K562 (cell line): ENCODE results near the gene APLF. TPM values are rescaled to one million over a fixed set of nuclear protein-coding genes. Genes with fewer than 3 reads are reported as not detected.

Experiments
- ATAC-seq: fragments of 200-7000 bp; cut with Tn5 transposase; 3 replicates; pipeline ENCODE4 v1.9.1; 2020; ENCODE audit warnings: moderate library complexity
- BruUV-seq: library from RNA; stranded (reverse); fragments of 400-500 nt; replicated peaks from 2 replicates; lab custom pipeline; 2021; lab: Mats Ljungman, UMichigan
- CTCF ChIA-PET: fragments of 300-600 bp; formaldehyde crosslinking; extraction: SDS; loops from one replicate; lab custom pipeline; 2021; ENCODE audit warnings: low intra/inter-chr PET ratio; lab: Yijun Ruan, JAX
- POLR2A ChIA-PET: fragments of 300-600, 350-650 bp; sonication (Branson Sonifier 250); formaldehyde crosslinking; extraction: SDS; loops from one replicate; lab custom pipeline; 2021; ENCODE audit warnings: antibody characterized with exemption, inconsistent platforms; lab: Yijun Ruan, JAX
- DNase-seq, 4 experiments: peaks; one replicate each; pipeline versions ENCODE4 v3.0.0 to v3.0.0-alpha.2; 2011 to 2018; ENCODE audit warnings: low spot score in 3 of 4, mixed read lengths in 3 of 4; ENCODE audit errors: extremely low read depth in 1 of 4
- FAIRE-seq: peaks from 2 replicates; lab custom pipeline; 2011; peaks lifted over from hg19 to GRCh38; lab: Jason Lieb, UNC
- H2AFZ ChIP-seq: 2 replicates; pipeline ENCODE4 v1.6.0; 2011; ENCODE audit warnings: low read depth, low read length, control low read depth, inconsistent platforms
- H3K27ac ChIP-seq: fragments of 200-600 bp; 3 replicates; pipeline ENCODE4 v1.8.0; 2011; ENCODE audit warnings: low read depth, mild to moderate bottlenecking, control low read depth, inconsistent platforms, low read length, moderate library complexity, mixed read lengths; ENCODE audit errors: extremely low read depth
- H3K27me3 ChIP-seq, 2 experiments: fragments of 300-600 bp in 1 of 2; 2 replicates in 1 of 2; 3 replicates in 1 of 2; pipeline versions ENCODE4 v1.6.0 to v1.8.0; 2011; ENCODE audit warnings: inconsistent platforms in 2 of 2, low read length in 2 of 2, mild to moderate bottlenecking in 1 of 2, mixed read lengths in 1 of 2, moderate library complexity in 1 of 2; ENCODE audit not compliant: control insufficient read depth in 2 of 2, insufficient read depth in 2 of 2
- H3K36me3 ChIP-seq: fragments of 300-600 bp; 3 replicates; pipeline ENCODE4 v1.8.0; 2011; ENCODE audit warnings: mild to moderate bottlenecking, low read length, inconsistent platforms; ENCODE audit not compliant: control insufficient read depth, insufficient read depth
- H3K4me1 ChIP-seq, 2 experiments: fragments of 200-600 bp in 1 of 2; replicated peaks in 1 of 2; 2 replicates in 1 of 2; 3 replicates in 1 of 2; pipeline versions ENCODE4 v1.5.1 to v1.8.0; 2011; ENCODE audit warnings: inconsistent platforms in 2 of 2, low read length in 2 of 2, mild to moderate bottlenecking in 1 of 2, mixed read lengths in 1 of 2, moderate library complexity in 1 of 2; ENCODE audit not compliant: control insufficient read depth in 2 of 2, insufficient read depth in 2 of 2
- H3K4me2 ChIP-seq: 2 replicates; pipeline ENCODE4 v1.6.1; 2011; ENCODE audit warnings: low read length, control low read depth, inconsistent platforms, mixed read lengths; ENCODE audit not compliant: insufficient read depth
- H3K4me3 ChIP-seq: fragments of 200-600 bp; sonication (generic), shearing (Covaris generic); 2 replicates; pipeline ENCODE4 v1.5.1; 2016; ENCODE audit warnings: control low read depth, inconsistent platforms
- H3K79me2 ChIP-seq: fragments of 200-600 bp; 3 replicates; pipeline ENCODE4 v1.8.0; 2011; ENCODE audit warnings: low read length, inconsistent platforms; ENCODE audit not compliant: control insufficient read depth, insufficient read depth
- H3K9ac ChIP-seq, 2 experiments: 2 replicates each; pipeline versions ENCODE4 v1.6.0 to v1.6.1; 2011; ENCODE audit warnings: low read depth in 2 of 2, low read length in 2 of 2, control low read depth in 1 of 2, inconsistent platforms in 1 of 2, mild to moderate bottlenecking in 1 of 2, mixed read lengths in 1 of 2; ENCODE audit not compliant: insufficient read depth in 1 of 2
- H3K9me1 ChIP-seq: one replicate; pipeline ENCODE4 v1.6.0; 2011; ENCODE audit warnings: inconsistent platforms, mild to moderate bottlenecking, low read length, moderate library complexity; ENCODE audit not compliant: control insufficient read depth, insufficient read depth
- H3K9me3 ChIP-seq: replicated peaks from 2 replicates; pipeline ENCODE4 v1.5.1; 2011; ENCODE audit warnings: low read depth, low read length, inconsistent platforms; ENCODE audit not compliant: control insufficient read depth, insufficient read depth
- H4K20me1 ChIP-seq: replicated peaks from 2 replicates; pipeline ENCODE4 v1.6.1; 2011; ENCODE audit warnings: low read length, inconsistent platforms, mixed read lengths; ENCODE audit not compliant: control insufficient read depth, insufficient read depth
- C11orf30 ChIP-seq: fragments of 450-650 bp; IDR thresholded peaks from 2 replicates; pipeline ENCODE4 v1.6.1; 2016; ENCODE audit warnings: low read depth, mild to moderate bottlenecking
- MAFF ChIP-seq: IDR thresholded peaks from 2 replicates; pipeline ENCODE4 v1.6.1; 2012; ENCODE audit warnings: low read length, improper control_type of control experiment
- MCM2 ChIP-seq: fragments of 450-650 bp; IDR thresholded peaks from 2 replicates; pipeline ENCODE4 v1.6.1; 2017; ENCODE audit warnings: low read depth, mild to moderate bottlenecking
- MTA1 ChIP-seq: fragments of 450-650 bp; IDR thresholded peaks from 2 replicates; pipeline ENCODE4 v1.6.1; 2017; ENCODE audit warnings: borderline replicate concordance
- MTA2 ChIP-seq: fragments of 450-650 bp; IDR thresholded peaks from 2 replicates; pipeline ENCODE4 v1.6.1; 2016; ENCODE audit warnings: low read depth
- MXI1 ChIP-seq: IDR thresholded peaks from 2 replicates; pipeline ENCODE4 v1.6.1; 2011; ENCODE audit warnings: low read depth, mild to moderate bottlenecking, improper control_type of control experiment, low read length
- NFE2L1 ChIP-seq: fragments of 450-650 bp; IDR thresholded peaks from 2 replicates; pipeline ENCODE4 v1.6.1; 2016; ENCODE audit warnings: missing genetic modification characterization, low read depth, mild to moderate bottlenecking, missing compliant biosample characterization, moderate library complexity, borderline replicate concordance
- NFXL1 ChIP-seq: fragments of 450-650 bp; formaldehyde crosslinking; IDR thresholded peaks from 2 replicates; pipeline ENCODE4 v1.4.0; 2021; ENCODE audit warnings: mild to moderate bottlenecking
- PHTF2 ChIP-seq: fragments of 250-450 bp; sonication (Bioruptor Pico); IDR thresholded peaks from 2 replicates; pipeline ENCODE4 v1.5.0; 2021; ENCODE audit warnings: mild to moderate bottlenecking
- TCF3 ChIP-seq: sonication (generic); formaldehyde crosslinking; IDR thresholded peaks from 2 replicates; pipeline ENCODE4 v1.4.0; 2020; ENCODE audit warnings: mild to moderate bottlenecking, missing genetic modification reagents
- U2AF1 ChIP-seq: fragments of 200-400 bp; formaldehyde crosslinking; optimal IDR thresholded peaks from 2 replicates; pipeline ENCODE3; 2017; ENCODE audit warnings: mild to moderate bottlenecking, low read depth, low read length, moderate library complexity
- ZNF316 ChIP-seq: fragments of 450-650 bp; IDR thresholded peaks from 2 replicates; pipeline ENCODE4 v1.6.1; 2016
- ZNF551 ChIP-seq: fragments of 250-450 bp; sonication (Bioruptor Pico); IDR thresholded peaks from 2 replicates; pipeline ENCODE4 v1.5.0; 2021; ENCODE audit warnings: mild to moderate bottlenecking, moderate library complexity
- WGBS: fragments of 100-300 bp; shearing (Covaris generic); methylation state at CpG from one replicate; pipeline ENCODE4 v1.1.6; 2016; ENCODE audit warnings: low coverage, mixed read lengths; ENCODE audit not compliant: insufficient coverage; ENCODE audit errors: missing lambda C conversion rate; 5-methylcytosine and 5-hydroxymethylcytosine counted together
- in situ Hi-C: fragments of 300-500 bp; cut with MboI; formaldehyde crosslinking; loops from 4 replicates; pipeline ENCODE4 v1.15.0; 2018; ENCODE audit warnings: inconsistent platforms, mixed read lengths
- intact Hi-C: fragments of 100-400 bp; cut with micrococcal nuclease; formaldehyde crosslinking; loops from 2 replicates; pipeline ENCODE4 v1.14.2; 2022
- polyA plus RNA-seq, 8 experiments: library from polyadenylated mRNA; depleted of rRNA in 4 of 8; stranded (reverse) in 5 of 8; unstranded in 3 of 8; fragments of >200 nt; fragmentation: Nextera tagmentation in 2 of 8; fragmentation: Illumina TruSeq in 1 of 8; extraction: Ambion mirVana in 2 of 8; extraction: Trizol in 1 of 8; gene quantifications; 2 replicates each; pipeline versions ENCODE4 v1.2.1 to v1.2.3, GENCODE V29; 2011 to 2014; ENCODE audit warnings: inconsistent platforms in 1 of 8, missing spikeins in 1 of 8
- total RNA-seq, 7 experiments: library from RNA; depleted of rRNA in 6 of 7; stranded (reverse); fragments of >200 nt in 6 of 7; fragmentation: Illumina TruSeq in 2 of 7; extraction: Trizol in 2 of 7; gene quantifications; 2 replicates each; pipeline versions ENCODE4 v1.2.1 to v1.2.3, GENCODE V29; 2011 to 2021; ENCODE audit warnings: low replicate concordance in 1 of 7
- TF ChIP-seq, protein P1 (sequence below), 2 experiments: fragments of 450-650 bp; conservative IDR thresholded peaks; 2 replicates each; pipeline ENCODE4 v1.6.1; 2017; ENCODE audit warnings: mild to moderate bottlenecking in 2 of 2, moderate library complexity in 2 of 2
- TF ChIP-seq, protein P2 (sequence below): fragments of 450-650 bp; IDR thresholded peaks from 2 replicates; pipeline ENCODE4 v1.6.1; 2016; ENCODE audit warnings: missing biosample characterization, missing genetic modification characterization
- TF ChIP-seq, protein P3 (sequence below): sonication (generic); formaldehyde crosslinking; IDR thresholded peaks from 2 replicates; pipeline ENCODE4 v1.8.0; 2022; ENCODE audit warnings: mild to moderate bottlenecking, missing genetic modification reagents
- TF ChIP-seq, protein P4 (sequence below): fragments of 250-450 bp; sonication (Bioruptor Pico); IDR thresholded peaks from 2 replicates; pipeline ENCODE4 v1.5.0; 2021; ENCODE audit warnings: mild to moderate bottlenecking, borderline replicate concordance
- TF ChIP-seq, protein P5 (sequence below): fragments of 450-650 bp; formaldehyde crosslinking; IDR thresholded peaks from 2 replicates; pipeline ENCODE4 v1.4.0; 2020; ENCODE audit warnings: mild to moderate bottlenecking, mixed read lengths

The APLF gene
- total and polyA plus RNA-seq, 9 of the 15 experiments (the other 6 are each of a cell fraction or from before 2014, with no cell fraction given), result 0.07 to 1.1 (median 0.71) TPM

DNA sequence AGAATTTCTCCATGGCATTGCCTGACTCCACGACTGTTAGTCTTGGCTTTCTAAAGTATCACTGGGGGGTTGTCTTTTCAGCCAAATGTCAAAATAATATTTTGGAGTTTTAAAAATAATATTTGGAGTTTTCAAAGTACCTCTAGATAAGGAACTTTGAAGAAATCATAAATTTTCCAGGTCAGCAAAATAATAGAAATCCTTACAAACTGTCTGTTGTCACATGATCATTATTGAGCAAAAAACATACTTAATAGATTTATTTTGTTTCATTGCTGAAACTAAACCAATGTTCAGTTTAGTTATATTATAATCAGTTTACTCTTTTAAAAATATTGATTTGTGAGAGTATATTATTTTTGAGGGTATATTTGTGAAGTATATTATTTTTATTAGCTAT is 85.7 kb downstream of the APLF start:
- intact Hi-C loops (no loop called here), in situ Hi-C loops (no loop called here)
- no peak overlapping the region for H2AFZ ChIP-seq
- H3K9me1 ChIP-seq, result no peaks in the 10 kb centered on the region
- no peak for ATAC-seq
- DNase-seq, result no peak
- no TSS peak for BruUV-seq
- 14% methylated on average over 1 of the region's 1 CpG for WGBS
- H3K9me3 ChIP-seq, result no peaks in the 10 kb centered on the region
- H3K4me2 ChIP-seq, result no peak overlapping the region
- no peak for FAIRE-seq
- H3K4me1 ChIP-seq, result no peaks in the 10 kb centered on the region
- POLR2A ChIA-PET, result no interaction called here
- H3K27ac ChIP-seq, result no peak overlapping the region
- H3K9ac ChIP-seq, result no peak overlapping the region
- H3K79me2 ChIP-seq, result no peaks in the 10 kb centered on the region
- no peaks in the 10 kb centered on the region for H4K20me1 ChIP-seq
- CTCF ChIA-PET, result no interaction called here
- no peaks in the 10 kb centered on the region for H3K36me3 ChIP-seq
- no peak overlapping the region for H3K4me3 ChIP-seq
- H3K27me3 ChIP-seq, result no peaks in the 10 kb centered on the region
- TF ChIP-seq TCF3, result no peak
- TF ChIP-seq MAFF, result peak; percentile 8; the same call in 1 of the 2 replicates
- TF ChIP-seq, protein P1, sequence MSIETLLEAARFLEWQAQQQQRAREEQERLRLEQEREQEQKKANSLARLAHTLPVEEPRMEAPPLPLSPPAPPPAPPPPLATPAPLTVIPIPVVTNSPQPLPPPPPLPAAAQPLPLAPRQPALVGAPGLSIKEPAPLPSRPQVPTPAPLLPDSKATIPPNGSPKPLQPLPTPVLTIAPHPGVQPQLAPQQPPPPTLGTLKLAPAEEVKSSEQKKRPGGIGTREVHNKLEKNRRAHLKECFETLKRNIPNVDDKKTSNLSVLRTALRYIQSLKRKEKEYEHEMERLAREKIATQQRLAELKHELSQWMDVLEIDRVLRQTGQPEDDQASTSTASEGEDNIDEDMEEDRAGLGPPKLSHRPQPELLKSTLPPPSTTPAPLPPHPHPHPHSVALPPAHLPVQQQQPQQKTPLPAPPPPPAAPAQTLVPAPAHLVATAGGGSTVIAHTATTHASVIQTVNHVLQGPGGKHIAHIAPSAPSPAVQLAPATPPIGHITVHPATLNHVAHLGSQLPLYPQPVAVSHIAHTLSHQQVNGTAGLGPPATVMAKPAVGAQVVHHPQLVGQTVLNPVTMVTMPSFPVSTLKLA (conservative IDR thresholded peaks at IDR 0.05), result no peak
- TF ChIP-seq MCM2, result no peak
- TF ChIP-seq, protein P2, sequence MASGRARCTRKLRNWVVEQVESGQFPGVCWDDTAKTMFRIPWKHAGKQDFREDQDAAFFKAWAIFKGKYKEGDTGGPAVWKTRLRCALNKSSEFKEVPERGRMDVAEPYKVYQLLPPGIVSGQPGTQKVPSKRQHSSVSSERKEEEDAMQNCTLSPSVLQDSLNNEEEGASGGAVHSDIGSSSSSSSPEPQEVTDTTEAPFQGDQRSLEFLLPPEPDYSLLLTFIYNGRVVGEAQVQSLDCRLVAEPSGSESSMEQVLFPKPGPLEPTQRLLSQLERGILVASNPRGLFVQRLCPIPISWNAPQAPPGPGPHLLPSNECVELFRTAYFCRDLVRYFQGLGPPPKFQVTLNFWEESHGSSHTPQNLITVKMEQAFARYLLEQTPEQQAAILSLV, result no peak
- TF ChIP-seq, protein P3, sequence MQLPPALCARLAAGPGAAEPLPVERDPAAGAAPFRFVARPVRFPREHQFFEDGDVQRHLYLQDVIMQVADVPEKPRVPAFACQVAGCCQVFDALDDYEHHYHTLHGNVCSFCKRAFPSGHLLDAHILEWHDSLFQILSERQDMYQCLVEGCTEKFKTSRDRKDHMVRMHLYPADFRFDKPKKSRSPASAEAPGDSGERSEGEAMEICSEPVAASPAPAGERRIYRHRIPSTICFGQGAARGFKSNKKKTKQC (CRISPR knock-in tag), result no peak
- no peak for TF ChIP-seq NFE2L1 (tag)
- TF ChIP-seq MTA1, result no peak
- TF ChIP-seq, protein P4, sequence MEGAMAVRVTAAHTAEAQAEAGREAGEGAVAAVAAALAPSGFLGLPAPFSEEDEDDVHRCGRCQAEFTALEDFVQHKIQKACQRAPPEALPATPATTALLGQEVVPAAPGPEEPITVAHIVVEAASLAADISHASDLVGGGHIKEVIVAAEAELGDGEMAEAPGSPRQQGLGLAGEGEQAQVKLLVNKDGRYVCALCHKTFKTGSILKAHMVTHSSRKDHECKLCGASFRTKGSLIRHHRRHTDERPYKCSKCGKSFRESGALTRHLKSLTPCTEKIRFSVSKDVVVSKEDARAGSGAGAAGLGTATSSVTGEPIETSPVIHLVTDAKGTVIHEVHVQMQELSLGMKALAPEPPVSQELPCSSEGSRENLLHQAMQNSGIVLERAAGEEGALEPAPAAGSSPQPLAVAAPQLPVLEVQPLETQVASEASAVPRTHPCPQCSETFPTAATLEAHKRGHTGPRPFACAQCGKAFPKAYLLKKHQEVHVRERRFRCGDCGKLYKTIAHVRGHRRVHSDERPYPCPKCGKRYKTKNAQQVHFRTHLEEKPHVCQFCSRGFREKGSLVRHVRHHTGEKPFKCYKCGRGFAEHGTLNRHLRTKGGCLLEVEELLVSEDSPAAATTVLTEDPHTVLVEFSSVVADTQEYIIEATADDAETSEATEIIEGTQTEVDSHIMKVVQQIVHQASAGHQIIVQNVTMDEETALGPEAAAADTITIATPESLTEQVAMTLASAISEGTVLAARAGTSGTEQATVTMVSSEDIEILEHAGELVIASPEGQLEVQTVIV (CRISPR knock-in tag), result no peak
- TF ChIP-seq C11orf30, result peak; percentile 52; the same call in 1 of the 2 replicates
- no peak for TF ChIP-seq MTA2
- TF ChIP-seq ZNF316, result peak; percentile 77
- TF ChIP-seq ZNF551 (CRISPR knock-in tag), result no peak
- TF ChIP-seq, protein P5, sequence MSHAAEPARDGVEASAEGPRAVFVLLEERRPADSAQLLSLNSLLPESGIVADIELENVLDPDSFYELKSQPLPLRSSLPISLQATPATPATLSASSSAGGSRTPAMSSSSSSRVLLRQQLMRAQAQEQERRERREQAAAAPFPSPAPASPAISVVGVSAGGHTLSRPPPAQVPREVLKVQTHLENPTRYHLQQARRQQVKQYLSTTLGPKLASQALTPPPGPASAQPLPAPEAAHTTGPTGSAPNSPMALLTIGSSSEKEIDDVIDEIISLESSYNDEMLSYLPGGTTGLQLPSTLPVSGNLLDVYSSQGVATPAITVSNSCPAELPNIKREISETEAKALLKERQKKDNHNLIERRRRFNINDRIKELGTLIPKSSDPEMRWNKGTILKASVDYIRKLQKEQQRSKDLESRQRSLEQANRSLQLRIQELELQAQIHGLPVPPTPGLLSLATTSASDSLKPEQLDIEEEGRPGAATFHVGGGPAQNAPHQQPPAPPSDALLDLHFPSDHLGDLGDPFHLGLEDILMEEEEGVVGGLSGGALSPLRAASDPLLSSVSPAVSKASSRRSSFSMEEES (CRISPR knock-in tag), result peak; percentile 72
- no peak for TF ChIP-seq NFXL1 (CRISPR knock-in tag)
- TF ChIP-seq MXI1, result no peak
- no peak for TF ChIP-seq PHTF2
- TF ChIP-seq U2AF1, result no peak
